Ascending aorta (tissue), 2 donors: ENCODE data around the gene CCDC149. TPM values are rescaled to one million over a fixed set of nuclear protein-coding genes. Genes with fewer than 3 reads are reported as not detected.

Experiments used
- DNase-seq, 2 donors: peaks; one replicate each; pipeline ENCODE4 v3.0.0-alpha.2; 2019; ENCODE audit warnings: low spot score in 2 of 2
- H3K27ac ChIP-seq, 2 donors: fragments of 200-600 bp; sonication (generic); one replicate each; pipeline ENCODE4 v1.5.1; 2016 to 2017; ENCODE audit warnings: mild to moderate bottlenecking in 1 of 2
- H3K27me3 ChIP-seq: fragments of 200-600 bp; sonication (generic); one replicate; pipeline ENCODE4 v1.5.1; 2017
- H3K36me3 ChIP-seq, 2 donors: fragments of 200-600 bp; sonication (generic); one replicate each; pipeline ENCODE4 v1.5.1; 2016
- H3K4me1 ChIP-seq, 2 donors: fragments of 200-600 bp; sonication (generic); one replicate each; pipeline ENCODE4 v1.5.1; 2016 to 2017; ENCODE audit warnings: mild to moderate bottlenecking in 1 of 2
- H3K4me3 ChIP-seq, 2 donors: fragments of 200-600 bp; sonication (generic); one replicate each; pipeline ENCODE4 v1.5.1; 2016 to 2017; ENCODE audit warnings: mild to moderate bottlenecking in 1 of 2
- H3K9me3 ChIP-seq, 2 donors: fragments of 200-600 bp; sonication (generic); one replicate each; pipeline ENCODE4 v1.5.1; 2016
- intact Hi-C: fragments of 100-400 bp; cut with DNase I; formaldehyde crosslinking; loops from one replicate; pipeline ENCODE4 v1.15.1; 2023
- total RNA-seq: library from RNA; depleted of rRNA; stranded (reverse); fragments of >200 nt; gene quantifications from one replicate; pipeline ENCODE4 v1.1.0, GENCODE V29; 2016
- TF ChIP-seq, protein P1 (sequence below), 3 experiments: fragments of 200-600 bp in 2 of 3; fragments of 450-650 bp in 1 of 3; sonication (generic) in 2 of 3; IDR thresholded peaks; one replicate each; pipeline ENCODE4 v1.5.1; 2016 to 2019; ENCODE audit warnings: antibody characterized with exemption in 3 of 3, mild to moderate bottlenecking in 1 of 3, moderate library complexity in 1 of 3

CCDC149 gene
- total RNA-seq, 1 donor from 2014 or later: 8.7 TPM

DNA sequence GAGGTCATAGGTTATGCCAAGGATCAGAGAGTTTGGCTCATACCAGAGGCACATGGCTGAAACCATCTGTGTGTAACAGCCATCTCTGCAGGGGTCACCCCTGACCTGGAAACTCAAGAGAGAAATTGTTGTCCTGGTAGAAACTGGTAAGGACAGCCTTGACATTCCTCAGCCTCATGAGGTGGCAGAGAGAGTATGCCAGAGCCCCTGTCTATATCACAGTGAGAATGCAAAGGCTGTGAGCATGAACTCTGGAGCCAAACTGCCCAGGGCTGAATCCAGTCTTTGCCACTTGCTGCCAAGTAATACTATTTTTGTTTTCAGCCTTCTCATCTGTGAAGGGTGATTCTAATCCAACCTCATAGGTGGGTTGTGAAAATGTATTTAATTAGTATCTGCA, 37.1 kb upstream of the CCDC149 start:
- H3K27me3 ChIP-seq: no peaks in the 10 kb centered on the region
- H3K9me3 ChIP-seq: peaks cover 0 to 4% of the 10 kb centered on the region in 2 donors
- no peak overlapping the region for H3K4me3 ChIP-seq
- intact Hi-C loops: no loop called here
- TF ChIP-seq, protein P1, sequence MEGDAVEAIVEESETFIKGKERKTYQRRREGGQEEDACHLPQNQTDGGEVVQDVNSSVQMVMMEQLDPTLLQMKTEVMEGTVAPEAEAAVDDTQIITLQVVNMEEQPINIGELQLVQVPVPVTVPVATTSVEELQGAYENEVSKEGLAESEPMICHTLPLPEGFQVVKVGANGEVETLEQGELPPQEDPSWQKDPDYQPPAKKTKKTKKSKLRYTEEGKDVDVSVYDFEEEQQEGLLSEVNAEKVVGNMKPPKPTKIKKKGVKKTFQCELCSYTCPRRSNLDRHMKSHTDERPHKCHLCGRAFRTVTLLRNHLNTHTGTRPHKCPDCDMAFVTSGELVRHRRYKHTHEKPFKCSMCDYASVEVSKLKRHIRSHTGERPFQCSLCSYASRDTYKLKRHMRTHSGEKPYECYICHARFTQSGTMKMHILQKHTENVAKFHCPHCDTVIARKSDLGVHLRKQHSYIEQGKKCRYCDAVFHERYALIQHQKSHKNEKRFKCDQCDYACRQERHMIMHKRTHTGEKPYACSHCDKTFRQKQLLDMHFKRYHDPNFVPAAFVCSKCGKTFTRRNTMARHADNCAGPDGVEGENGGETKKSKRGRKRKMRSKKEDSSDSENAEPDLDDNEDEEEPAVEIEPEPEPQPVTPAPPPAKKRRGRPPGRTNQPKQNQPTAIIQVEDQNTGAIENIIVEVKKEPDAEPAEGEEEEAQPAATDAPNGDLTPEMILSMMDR (IDR thresholded peaks at IDR 0.05): no peak
- DNase-seq: no peak
- H3K27ac ChIP-seq: no peak overlapping the region
- no peaks in the 10 kb centered on the region for H3K4me1 ChIP-seq
- no peaks in the 10 kb centered on the region for H3K36me3 ChIP-seq

DNA sequence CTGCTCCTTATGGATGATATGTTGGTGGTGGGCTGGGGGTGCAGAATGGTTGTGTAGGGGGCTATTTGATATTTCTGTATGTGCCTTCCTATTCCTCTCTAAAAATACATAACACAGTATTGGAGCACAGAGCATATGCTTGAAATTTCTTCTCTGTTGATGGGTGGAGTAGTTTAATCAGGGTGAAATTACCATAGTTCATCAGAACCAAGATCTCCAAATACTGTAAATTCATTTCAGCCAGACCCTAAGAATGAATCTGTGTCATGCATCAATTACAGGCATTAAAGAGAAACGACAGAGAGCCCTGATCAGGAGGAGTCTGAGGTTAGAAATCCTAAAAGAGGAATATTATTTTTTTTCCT, 25.1 kb upstream of the CCDC149 start:
- H3K27ac ChIP-seq: no peak overlapping the region
- no peak overlapping the region for H3K4me3 ChIP-seq
- TF ChIP-seq, protein P1 (IDR thresholded peaks at IDR 0.05): no peak

DNA sequence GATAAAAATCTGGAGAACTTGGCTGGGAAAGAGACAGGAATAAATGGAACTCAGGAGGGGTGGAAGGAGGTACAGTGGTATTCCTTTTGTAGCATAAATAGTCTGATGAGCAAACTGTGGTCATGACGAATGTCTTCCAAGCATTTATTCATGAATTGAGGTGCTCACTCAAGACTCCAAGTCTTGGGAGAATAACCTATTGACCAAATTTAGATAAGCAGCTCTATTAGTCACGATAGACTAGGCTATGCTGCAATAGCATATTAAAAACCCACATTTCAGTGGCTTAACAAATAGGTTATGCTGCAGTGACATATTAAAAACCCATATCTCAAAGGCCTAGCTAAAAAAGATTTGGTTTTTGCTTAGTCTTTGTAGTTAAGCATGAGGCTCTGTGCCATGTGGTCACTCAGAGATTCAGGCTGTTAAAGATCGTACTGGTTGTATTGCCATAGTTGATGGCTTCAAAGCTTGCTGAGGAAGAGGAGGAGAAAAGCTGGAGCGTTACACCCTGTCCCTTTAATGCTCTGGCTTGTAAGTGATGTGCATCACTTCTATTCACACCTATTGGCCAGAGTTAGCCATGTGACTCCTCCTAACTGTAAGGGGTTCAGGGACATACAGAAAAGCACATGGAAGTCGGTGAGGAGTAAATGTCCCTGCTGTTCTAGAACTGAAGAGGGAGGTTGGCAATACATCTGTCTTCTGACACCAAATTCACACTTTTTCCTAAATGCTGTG, 24.5 kb upstream of the CCDC149 start:
- Histone ChIP-seq H3K4me3 (no peak overlapping the region), H3K36me3 (no peaks in the 10 kb centered on the region), H3K27me3 (no peaks in the 10 kb centered on the region), H3K27ac (no peak overlapping the region), H3K9me3 (peaks cover 9 to 18% of the 10 kb centered on the region in 2 donors), H3K4me1 (no peaks in the 10 kb centered on the region)
- intact Hi-C loops: no loop called here
- no peak for DNase-seq
- TF ChIP-seq, protein P1 (IDR thresholded peaks at IDR 0.05): no peak

More for the DNA sequence above, 25.1 kb upstream of the CCDC149 start:
- Histone ChIP-seq H3K27me3 (no peaks in the 10 kb centered on the region), H3K4me1 (no peaks in the 10 kb centered on the region), H3K9me3 (peaks cover 9 to 18% of the 10 kb centered on the region in 2 donors), H3K36me3 (no peaks in the 10 kb centered on the region)
- intact Hi-C loops: no loop called here
- DNase-seq: no peak

DNA sequence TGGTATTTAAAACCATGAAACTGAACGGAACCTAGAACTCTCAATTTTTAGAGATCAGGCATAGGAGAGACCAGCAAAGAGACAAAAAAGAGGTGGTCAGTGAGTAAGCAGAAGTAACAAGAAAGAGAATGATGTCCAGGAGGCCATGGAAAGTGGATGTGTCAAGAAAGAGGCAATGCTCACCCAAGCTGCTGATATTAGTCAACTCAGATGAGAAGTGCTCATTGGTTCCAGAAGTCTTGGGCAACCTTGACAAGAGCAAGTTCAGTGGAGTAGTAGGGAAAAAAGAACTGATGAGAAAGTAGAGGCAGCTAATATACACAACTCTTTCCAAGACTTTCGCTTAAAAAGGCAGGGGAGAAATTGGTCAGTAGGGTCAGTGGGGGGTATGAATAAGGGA, 23.0 kb upstream of the CCDC149 start:
- no peaks in the 10 kb centered on the region for H3K36me3 ChIP-seq
- H3K27ac ChIP-seq: no peak overlapping the region
- no peak for DNase-seq
- no peaks in the 10 kb centered on the region for H3K4me1 ChIP-seq
- intact Hi-C loops: no loop called here
- no peak overlapping the region for H3K4me3 ChIP-seq
- peaks cover 9 to 18% of the 10 kb centered on the region in 2 donors for H3K9me3 ChIP-seq
- TF ChIP-seq, protein P1 (IDR thresholded peaks at IDR 0.05): no peak
- H3K27me3 ChIP-seq: no peaks in the 10 kb centered on the region

DNA sequence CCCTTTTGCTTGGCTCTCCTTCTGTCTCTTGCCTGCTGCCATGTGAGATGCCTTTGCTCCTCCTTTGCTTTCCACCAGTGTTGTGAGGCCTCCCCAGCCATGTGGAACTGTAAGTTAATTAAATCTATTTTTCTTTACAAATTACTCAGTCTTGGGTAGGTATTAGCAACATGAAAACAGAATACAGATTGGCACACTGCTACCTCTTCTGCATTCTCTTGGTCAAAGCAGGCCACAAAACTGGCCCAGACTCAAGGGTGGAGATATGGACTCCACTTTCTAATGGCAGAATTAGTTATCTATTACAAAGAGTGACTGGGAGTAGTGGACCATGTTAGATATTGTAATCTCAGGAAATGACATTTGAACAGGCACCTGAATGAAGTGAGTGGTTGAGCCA, 21.5 kb upstream of the CCDC149 start:
- intact Hi-C loops: no loop called here
- Histone ChIP-seq H3K27ac (no peak overlapping the region), H3K4me1 (no peaks in the 10 kb centered on the region), H3K4me3 (no peak overlapping the region), H3K36me3 (no peaks in the 10 kb centered on the region), H3K27me3 (no peaks in the 10 kb centered on the region), H3K9me3 (peaks cover 9 to 18% of the 10 kb centered on the region in 2 donors)
- DNase-seq: no peak
- TF ChIP-seq, protein P1 (IDR thresholded peaks at IDR 0.05): no peak
